Neural cell (in vitro differentiated cells): Measurements from ENCODE around the gene GLS.

Experiments used
- EP300 ChIP-seq: fragments of 450-650 bp; conservative IDR thresholded peaks from 2 replicates; pipeline ENCODE4 v1.6.1; 2014; ENCODE audit warnings: antibody characterized with exemption, mild to moderate bottlenecking, moderate library complexity; ENCODE audit not compliant: poor library complexity, severe bottlenecking
- EZH2 ChIP-seq: fragments of 200-600, 300-800 bp; shearing (Covaris generic), sonication (generic); IDR thresholded peaks from 2 replicates; pipeline ENCODE4 v1.6.1; 2014; ENCODE audit warnings: antibody characterized with exemption, low read length, borderline replicate concordance, mild to moderate bottlenecking; ENCODE audit not compliant: insufficient read depth, poor library complexity, severe bottlenecking
- MXI1 ChIP-seq: fragments of 450-650 bp; conservative IDR thresholded peaks from 2 replicates; pipeline ENCODE4 v1.6.1; 2014; ENCODE audit warnings: antibody characterized with exemption, mild to moderate bottlenecking; ENCODE audit not compliant: poor library complexity, severe bottlenecking
- POLR2AphosphoS5 ChIP-seq: IDR thresholded peaks from 2 replicates; pipeline ENCODE4 v1.6.1; 2012
- RAD21 ChIP-seq: fragments of 450-650 bp; conservative IDR thresholded peaks from 2 replicates; pipeline ENCODE4 v1.6.1; 2014; ENCODE audit warnings: antibody characterized with exemption, mild to moderate bottlenecking, moderate library complexity
- REST ChIP-seq: IDR thresholded peaks from 2 replicates; pipeline ENCODE4 v1.6.1; 2012; ENCODE audit warnings: borderline replicate concordance
- TAF1 ChIP-seq: IDR thresholded peaks from 2 replicates; pipeline ENCODE4 v1.6.1; 2012; ENCODE audit warnings: low read depth
- TF ChIP-seq, protein P1 (sequence below): fragments of 450-650 bp; IDR thresholded peaks from 2 replicates; pipeline ENCODE4 v1.5.1; 2014; ENCODE audit warnings: antibody characterized with exemption, mild to moderate bottlenecking, moderate library complexity; ENCODE audit not compliant: poor library complexity, severe bottlenecking

DNA sequence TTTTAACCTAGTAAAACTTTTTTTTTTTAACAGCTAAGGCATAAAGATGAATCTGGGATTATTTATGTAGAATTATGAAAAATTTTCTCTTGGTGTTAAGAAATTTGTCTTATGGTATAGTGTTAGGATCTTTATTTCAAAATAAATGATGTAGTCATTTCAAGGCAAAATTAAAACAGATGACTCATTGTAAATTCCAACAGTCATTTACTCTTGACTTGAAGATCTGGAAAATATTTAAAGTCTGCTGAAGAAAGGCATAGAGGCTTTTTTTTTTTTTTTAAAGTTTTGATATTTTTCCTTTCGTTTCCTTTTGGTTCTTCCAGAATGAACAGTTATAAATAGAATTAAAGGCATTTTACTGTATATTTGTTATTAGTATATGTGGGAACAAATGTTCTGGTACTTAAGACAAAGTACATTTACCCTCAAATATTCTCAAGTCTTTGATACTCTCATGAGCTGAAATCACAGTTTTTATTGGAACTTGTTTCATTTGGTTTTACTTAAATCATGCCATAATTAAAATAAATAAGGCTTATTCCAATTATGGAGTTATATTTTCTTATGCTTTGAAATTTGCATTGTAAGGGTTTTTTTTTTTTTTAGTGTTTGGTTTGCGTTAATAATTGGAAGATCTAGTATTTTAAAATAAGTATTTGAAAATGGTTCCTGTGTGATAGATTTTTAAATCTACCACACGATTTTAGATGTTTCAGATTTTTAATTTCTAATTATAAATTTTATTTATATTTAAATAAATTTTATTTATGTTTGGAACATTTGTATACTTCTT, 29.9 kb downstream of the GLS start:
- TF ChIP-seq, protein P1, sequence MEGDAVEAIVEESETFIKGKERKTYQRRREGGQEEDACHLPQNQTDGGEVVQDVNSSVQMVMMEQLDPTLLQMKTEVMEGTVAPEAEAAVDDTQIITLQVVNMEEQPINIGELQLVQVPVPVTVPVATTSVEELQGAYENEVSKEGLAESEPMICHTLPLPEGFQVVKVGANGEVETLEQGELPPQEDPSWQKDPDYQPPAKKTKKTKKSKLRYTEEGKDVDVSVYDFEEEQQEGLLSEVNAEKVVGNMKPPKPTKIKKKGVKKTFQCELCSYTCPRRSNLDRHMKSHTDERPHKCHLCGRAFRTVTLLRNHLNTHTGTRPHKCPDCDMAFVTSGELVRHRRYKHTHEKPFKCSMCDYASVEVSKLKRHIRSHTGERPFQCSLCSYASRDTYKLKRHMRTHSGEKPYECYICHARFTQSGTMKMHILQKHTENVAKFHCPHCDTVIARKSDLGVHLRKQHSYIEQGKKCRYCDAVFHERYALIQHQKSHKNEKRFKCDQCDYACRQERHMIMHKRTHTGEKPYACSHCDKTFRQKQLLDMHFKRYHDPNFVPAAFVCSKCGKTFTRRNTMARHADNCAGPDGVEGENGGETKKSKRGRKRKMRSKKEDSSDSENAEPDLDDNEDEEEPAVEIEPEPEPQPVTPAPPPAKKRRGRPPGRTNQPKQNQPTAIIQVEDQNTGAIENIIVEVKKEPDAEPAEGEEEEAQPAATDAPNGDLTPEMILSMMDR: no peak
- TF ChIP-seq POLR2AphosphoS5 (no peak), EP300 (no peak), EZH2 (no peak), TAF1 (no peak), MXI1 (no peak), REST (no peak), RAD21 (no peak)
